Activated CD8-positive, alpha-beta memory T cell treated with anti-CD3 and anti-CD28 coated beads, Interleukin-2, amount 50 U/mL, for 1 hour (primary cell): ENCODE data around the gene GAB2.
A peak's percentile ranks its signal among the peaks of the same experiment; 100 is the strongest.
"Not testable (repeated sequence)": the region's sequence is repeated elsewhere in the genome, so short reads cannot be mapped to it uniquely, and the experiment has no call there.

Experiments
- DNase-seq: peaks from one replicate; pipeline ENCODE4 v3.0.0-alpha.2; 2020; ENCODE audit errors: extremely low read depth

The GAB2 gene

GRCh38 chr11:78187366-78188285 is 230.0 kb downstream of the GAB2 start:
- peak; percentile 67 for DNase-seq

- DNase-seq, result no peak
These were observed 236.4 kb downstream of the GAB2 start for GRCh38 chr11:78181185-78181584.

- no peak for DNase-seq
These were observed 236.9 kb downstream of the GAB2 start for GRCh38 chr11:78180751-78181150.

- no peak for DNase-seq
These were observed 238.1 kb downstream of the GAB2 start for GRCh38 chr11:78179459-78180071.

- no peak for DNase-seq
These were observed 240.4 kb downstream of the GAB2 start for GRCh38 chr11:78177216-78177615.

- no peak for DNase-seq
These were observed 240.9 kb downstream of the GAB2 start for GRCh38 chr11:78176605-78177141.

- DNase-seq, result not testable (repeated sequence)
These were observed 241.8 kb downstream of the GAB2 start for GRCh38 chr11:78175862-78176261.

- DNase-seq, result no peak
These were observed 245.7 kb downstream of the GAB2 start for GRCh38 chr11:78171951-78172350.

- no peak for DNase-seq
These were observed 246.6 kb downstream of the GAB2 start for GRCh38 chr11:78170874-78171549.

GRCh38 chr11:78170413-78170812 is 247.2 kb downstream of the GAB2 start:
- DNase-seq, result no peak

- no peak for DNase-seq
These were observed 248.8 kb downstream of the GAB2 start for GRCh38 chr11:78168539-78169477.

GRCh38 chr11:78166855-78167469 is 250.7 kb downstream of the GAB2 start:
- no peak for DNase-seq
